ENCODE results near the gene SLC25A28. TPM values are rescaled to one million over a fixed set of nuclear protein-coding genes. Genes with fewer than 3 reads are reported as not detected.
"Not testable (repeated sequence)": the region's sequence is repeated elsewhere in the genome, so short reads cannot be mapped to it uniquely, and the experiment has no call there.

SLC25A28 gene
- total and polyA plus RNA-seq, 2 donors (not counting 1 experiment from before 2014, with no cell fraction given): 96.4 to 224 TPM

DNA sequence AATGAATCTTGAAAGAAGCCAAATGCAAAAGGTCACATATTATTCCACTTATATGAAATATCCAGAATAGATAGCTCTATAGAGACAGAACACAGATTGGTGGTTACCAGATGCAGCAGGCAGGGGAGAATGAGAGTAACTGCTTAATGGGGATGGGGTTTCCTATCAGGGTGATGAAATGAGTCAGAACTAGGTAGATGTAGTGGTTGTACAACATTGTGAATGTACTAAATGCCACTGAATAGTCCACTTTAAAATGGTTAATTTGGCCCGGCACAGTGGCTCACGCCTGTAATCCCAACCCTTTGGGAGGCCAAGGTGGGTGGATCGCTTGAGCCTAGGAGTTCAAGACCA lies 9.4 kb upstream of the SLC25A28 start:
- Histone ChIP-seq H3K4me3 (ENCODE audit: control extremely low read depth in 1 of 5, extremely low read depth in 1 of 5, insufficient read depth in 1 of 5, low read depth in 2 of 5, low read length in 4 of 5) (no peak overlapping the region), H3K9ac (ENCODE audit: low read length) (no peak overlapping the region), H3K4me1 (ENCODE audit: control insufficient read depth in 2 of 2, insufficient read depth in 2 of 2, low read length in 2 of 2) (no peaks in the 10 kb centered on the region), H4K20me1 (ENCODE audit: control insufficient read depth, insufficient read depth, low read length, poor library complexity, severe bottlenecking) (no peaks in the 10 kb centered on the region), H3K27ac (ENCODE audit: low read length in 2 of 2) (no peak overlapping the region), H3K27me3 (replicated peaks in 1 of 4; ENCODE audit: control extremely low read depth in 1 of 4, control insufficient read depth in 3 of 4, insufficient read depth in 4 of 4, low read length in 3 of 4) (no peaks in the 10 kb centered on the region), H3K4me2 (replicated peaks; ENCODE audit: low read depth, low read length, poor library complexity, severe bottlenecking) (no peak overlapping the region), H3K9me3 (ENCODE audit: control extremely low read depth in 1 of 3, control insufficient read depth in 2 of 3, insufficient read depth in 1 of 3, low read length in 2 of 3) (no peaks in the 10 kb centered on the region), H2AFZ (ENCODE audit: insufficient read depth, low read depth, low read length, poor library complexity, severe bottlenecking) (no peak overlapping the region), H3K36me3 (replicated peaks in 1 of 2; ENCODE audit: control extremely low read depth in 1 of 2, control insufficient read depth in 1 of 2, extremely low read depth in 1 of 2, insufficient read depth in 2 of 2, low read length in 1 of 2) (no peaks in the 10 kb centered on the region), H3K79me2 (ENCODE audit: control insufficient read depth, insufficient read depth, low read length) (no peaks in the 10 kb centered on the region)
- Mint-ChIP-seq H3K4me3 (no peak overlapping the region), H3K27me3 (peaks cover 33% of the 10 kb centered on the region), H3K9me3 (ENCODE audit: insufficient read depth) (no peaks in the 10 kb centered on the region), H3K27ac (no peak overlapping the region), H3K4me1 (no peaks in the 10 kb centered on the region)
- WGBS (ENCODE audit: insufficient coverage): 60% methylated on average over 1 of the region's 3 CpGs
- POLR2A ChIA-PET: no interaction called here
- no peak for TF ChIP-seq EZH2 (IDR thresholded peaks at IDR 0.05; ENCODE audit: borderline replicate concordance, insufficient read depth, low read depth, low read length, poor library complexity, severe bottlenecking)
- TF ChIP-seq, protein P1, sequence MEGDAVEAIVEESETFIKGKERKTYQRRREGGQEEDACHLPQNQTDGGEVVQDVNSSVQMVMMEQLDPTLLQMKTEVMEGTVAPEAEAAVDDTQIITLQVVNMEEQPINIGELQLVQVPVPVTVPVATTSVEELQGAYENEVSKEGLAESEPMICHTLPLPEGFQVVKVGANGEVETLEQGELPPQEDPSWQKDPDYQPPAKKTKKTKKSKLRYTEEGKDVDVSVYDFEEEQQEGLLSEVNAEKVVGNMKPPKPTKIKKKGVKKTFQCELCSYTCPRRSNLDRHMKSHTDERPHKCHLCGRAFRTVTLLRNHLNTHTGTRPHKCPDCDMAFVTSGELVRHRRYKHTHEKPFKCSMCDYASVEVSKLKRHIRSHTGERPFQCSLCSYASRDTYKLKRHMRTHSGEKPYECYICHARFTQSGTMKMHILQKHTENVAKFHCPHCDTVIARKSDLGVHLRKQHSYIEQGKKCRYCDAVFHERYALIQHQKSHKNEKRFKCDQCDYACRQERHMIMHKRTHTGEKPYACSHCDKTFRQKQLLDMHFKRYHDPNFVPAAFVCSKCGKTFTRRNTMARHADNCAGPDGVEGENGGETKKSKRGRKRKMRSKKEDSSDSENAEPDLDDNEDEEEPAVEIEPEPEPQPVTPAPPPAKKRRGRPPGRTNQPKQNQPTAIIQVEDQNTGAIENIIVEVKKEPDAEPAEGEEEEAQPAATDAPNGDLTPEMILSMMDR (IDR thresholded peaks at IDR 0.05): no peak
- DNase-seq (no peak), ATAC-seq (ENCODE audit: low read depth) (no peak)
- CTCF ChIA-PET: no interaction called here
- intact Hi-C loops (cut with micrococcal nuclease): no loop called here

DNA sequence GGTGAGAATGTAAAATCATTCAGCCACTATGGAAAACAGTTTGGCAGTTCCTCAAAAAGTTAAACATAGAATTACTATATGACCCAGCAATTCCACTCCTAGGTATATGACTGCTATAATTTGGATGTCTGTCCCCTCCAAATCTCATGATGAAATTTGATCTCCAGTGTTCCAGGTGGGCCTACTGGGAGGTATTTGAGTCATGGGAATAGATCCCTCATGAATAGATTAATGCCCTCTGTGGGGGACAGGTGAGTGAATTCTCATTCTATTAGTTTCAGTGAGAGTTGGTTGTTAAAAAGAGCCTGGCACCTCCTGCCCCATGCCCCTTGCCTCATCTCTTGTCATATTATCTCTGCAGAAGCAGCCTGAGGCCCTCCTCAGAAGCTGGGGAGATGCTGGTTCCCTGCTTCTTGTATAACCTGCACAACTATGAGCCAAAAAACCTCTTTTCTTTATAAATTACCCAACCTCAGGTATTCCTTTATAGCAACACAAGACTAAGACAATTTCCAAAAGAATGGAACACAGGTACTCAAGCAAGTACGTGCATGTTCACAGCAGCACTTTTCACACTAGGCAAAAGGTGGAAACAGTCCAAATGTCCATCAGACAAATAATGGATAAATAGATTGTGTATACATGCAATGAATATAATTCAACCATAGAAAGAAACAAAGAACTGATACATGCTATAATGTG lies 8.8 kb upstream of the SLC25A28 start:
- no peak overlapping the region for H3K4me2 ChIP-seq (replicated peaks; ENCODE audit: low read depth, low read length, poor library complexity, severe bottlenecking)
- CTCF ChIA-PET: no interaction called here
- no peaks in the 10 kb centered on the region for H3K79me2 ChIP-seq (ENCODE audit: control insufficient read depth, insufficient read depth, low read length)
- DNase-seq: no peak
- Mint-ChIP-seq H3K4me1 (no peaks in the 10 kb centered on the region), H3K27ac (no peak overlapping the region), H3K27me3 (peaks cover 28% of the 10 kb centered on the region), H3K9me3 (ENCODE audit: insufficient read depth) (no peaks in the 10 kb centered on the region), H3K4me3 (no peak overlapping the region)
- no peak for TF ChIP-seq EZH2 (IDR thresholded peaks at IDR 0.05; ENCODE audit: borderline replicate concordance, insufficient read depth, low read depth, low read length, poor library complexity, severe bottlenecking)
- TF ChIP-seq, protein P1 (IDR thresholded peaks at IDR 0.05): no peak
- POLR2A ChIA-PET: no interaction called here
- intact Hi-C loops (cut with micrococcal nuclease): no loop called here
- no peak overlapping the region for H3K9ac ChIP-seq (ENCODE audit: low read length)
- no peak for ATAC-seq (ENCODE audit: low read depth)
- no peaks in the 10 kb centered on the region for H3K36me3 ChIP-seq (replicated peaks in 1 of 2; ENCODE audit: control extremely low read depth in 1 of 2, control insufficient read depth in 1 of 2, extremely low read depth in 1 of 2, insufficient read depth in 2 of 2, low read length in 1 of 2)
- no peak overlapping the region for H3K4me3 ChIP-seq (ENCODE audit: control extremely low read depth in 1 of 5, extremely low read depth in 1 of 5, insufficient read depth in 1 of 5, low read depth in 2 of 5, low read length in 4 of 5)
- no peaks in the 10 kb centered on the region for H3K27me3 ChIP-seq (replicated peaks in 1 of 4; ENCODE audit: control extremely low read depth in 1 of 4, control insufficient read depth in 3 of 4, insufficient read depth in 4 of 4, low read length in 3 of 4)
- H3K4me1 ChIP-seq (ENCODE audit: control insufficient read depth in 2 of 2, insufficient read depth in 2 of 2, low read length in 2 of 2): no peaks in the 10 kb centered on the region
- no CpG with 5 or more reads among the region's 1 CpG for WGBS (ENCODE audit: insufficient coverage)
- no peak overlapping the region for H3K27ac ChIP-seq (ENCODE audit: low read length in 2 of 2)
- H2AFZ ChIP-seq (ENCODE audit: insufficient read depth, low read depth, low read length, poor library complexity, severe bottlenecking): no peak overlapping the region
- H3K9me3 ChIP-seq (ENCODE audit: control extremely low read depth in 1 of 3, control insufficient read depth in 2 of 3, insufficient read depth in 1 of 3, low read length in 2 of 3): no peaks in the 10 kb centered on the region
- H4K20me1 ChIP-seq (ENCODE audit: control insufficient read depth, insufficient read depth, low read length, poor library complexity, severe bottlenecking): no peaks in the 10 kb centered on the region

DNA sequence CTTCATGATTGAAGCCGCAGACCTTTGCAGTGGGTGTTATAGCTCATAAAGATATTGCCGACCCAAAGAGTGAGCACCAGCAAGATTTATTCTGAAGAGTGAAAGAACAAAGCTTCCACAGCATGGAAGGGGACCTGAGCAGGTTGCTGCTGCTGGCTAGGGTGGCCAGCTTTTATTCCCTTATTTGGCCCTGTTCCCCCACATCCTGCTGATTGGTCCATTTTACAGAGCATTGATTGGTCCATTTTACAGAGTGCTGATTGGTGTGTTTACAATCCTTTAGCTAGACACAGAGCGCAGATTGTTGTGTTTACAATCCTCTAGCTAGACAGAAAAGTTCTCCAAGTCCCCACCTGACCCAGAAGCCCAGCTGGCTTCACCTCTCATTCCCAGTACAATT lies 4.9 kb upstream of the SLC25A28 start:
- H3K27me3 Mint-ChIP-seq; H3K9ac ChIP-seq (ENCODE audit: low read length); H2AFZ ChIP-seq (ENCODE audit: insufficient read depth, low read depth, low read length, poor library complexity, severe bottlenecking); POLR2A ChIA-PET; H3K79me2 ChIP-seq (ENCODE audit: control insufficient read depth, insufficient read depth, low read length); H3K36me3 ChIP-seq (replicated peaks in 1 of 2; ENCODE audit: control extremely low read depth in 1 of 2, control insufficient read depth in 1 of 2, extremely low read depth in 1 of 2, insufficient read depth in 2 of 2, low read length in 1 of 2); H3K27ac Mint-ChIP-seq; H3K27me3 ChIP-seq (replicated peaks in 1 of 4; ENCODE audit: control extremely low read depth in 1 of 4, control insufficient read depth in 3 of 4, insufficient read depth in 4 of 4, low read length in 3 of 4); H3K4me2 ChIP-seq (replicated peaks; ENCODE audit: low read depth, low read length, poor library complexity, severe bottlenecking); H4K20me1 ChIP-seq (ENCODE audit: control insufficient read depth, insufficient read depth, low read length, poor library complexity, severe bottlenecking); H3K9me3 Mint-ChIP-seq (ENCODE audit: insufficient read depth); DNase-seq; ATAC-seq (ENCODE audit: low read depth); H3K27ac ChIP-seq (ENCODE audit: low read length in 2 of 2); intact Hi-C loops (cut with micrococcal nuclease); H3K4me3 Mint-ChIP-seq; H3K4me1 ChIP-seq (ENCODE audit: control insufficient read depth in 2 of 2, insufficient read depth in 2 of 2, low read length in 2 of 2); H3K9me3 ChIP-seq (ENCODE audit: control extremely low read depth in 1 of 3, control insufficient read depth in 2 of 3, insufficient read depth in 1 of 3, low read length in 2 of 3); H3K4me3 ChIP-seq (ENCODE audit: control extremely low read depth in 1 of 5, extremely low read depth in 1 of 5, insufficient read depth in 1 of 5, low read depth in 2 of 5, low read length in 4 of 5): not testable (repeated sequence)
- WGBS (ENCODE audit: insufficient coverage): 50% methylated on average over 2 of the region's 3 CpGs
- H3K4me1 Mint-ChIP-seq: peaks cover 12% of the 10 kb centered on the region
- CTCF ChIA-PET: interaction anchor here (1.4 to 1.5 kb wide), 4 partner anchors 11 to 189 kb away, joined by 3 to 5 read pairs (median 4); partner anchors contain the start of gene ENTPD7
